Neuronal stem cell (in vitro differentiated cells): ENCODE data around the gene FAM210A.

Source experiments
- DNase-seq: peaks from one replicate; pipeline ENCODE4 v3.0.0-alpha.2; 2013; ENCODE audit warnings: low spot score
- H2AFZ ChIP-seq: one replicate; pipeline ENCODE4 v1.6.1; 2013; ENCODE audit warnings: mild to moderate bottlenecking, low read length, inconsistent platforms
- H2AK5ac ChIP-seq: 2 replicates; pipeline ENCODE4 v1.6.1; 2013; ENCODE audit warnings: low read depth, mild to moderate bottlenecking, inconsistent platforms, low read length, moderate library complexity, mixed read lengths
- H2BK120ac ChIP-seq: 2 replicates; pipeline ENCODE4 v1.6.1; 2013; ENCODE audit warnings: low read depth, mild to moderate bottlenecking, inconsistent platforms, low read length, moderate library complexity, mixed read lengths
- H2BK12ac ChIP-seq: one replicate; pipeline ENCODE4 v1.6.1; 2013; ENCODE audit warnings: low read length, inconsistent platforms
- H2BK15ac ChIP-seq: 2 replicates; pipeline ENCODE4 v1.6.1; 2013; ENCODE audit warnings: mild to moderate bottlenecking, low read length, inconsistent platforms, mixed read lengths
- H2BK5ac ChIP-seq: one replicate; pipeline ENCODE4 v1.6.1; 2013; ENCODE audit warnings: inconsistent platforms, mild to moderate bottlenecking, low read length, moderate library complexity
- H3K14ac ChIP-seq: one replicate; pipeline ENCODE4 v1.6.1; 2013; ENCODE audit warnings: low read length, inconsistent platforms
- H3K18ac ChIP-seq: 2 replicates; pipeline ENCODE4 v1.6.1; 2013; ENCODE audit warnings: low read length, inconsistent platforms
- H3K23ac ChIP-seq: 2 replicates; pipeline ENCODE4 v1.6.1; 2013; ENCODE audit warnings: low read depth, mild to moderate bottlenecking, mixed read lengths, low read length, inconsistent platforms; ENCODE audit not compliant: poor library complexity
- H3K27ac ChIP-seq: replicated peaks from 3 replicates; pipeline ENCODE4 v1.5.1; 2013; ENCODE audit warnings: low read length, inconsistent platforms
- H3K27me3 ChIP-seq, 3 experiments: 2 replicates each; pipeline ENCODE4 v1.6.1; 2013; ENCODE audit warnings: low read length in 3 of 3, mild to moderate bottlenecking in 2 of 3, inconsistent platforms in 1 of 3, low read depth in 1 of 3, mixed read lengths in 1 of 3, moderate library complexity in 1 of 3; ENCODE audit not compliant: control insufficient read depth in 3 of 3, insufficient read depth in 3 of 3
- H3K36me3 ChIP-seq, 2 donors: replicated peaks in 1 of 2; 2 replicates each; pipeline ENCODE4 v1.6.1; 2013; ENCODE audit warnings: low read length in 2 of 2; ENCODE audit not compliant: control insufficient read depth in 2 of 2, insufficient read depth in 2 of 2
- H3K4ac ChIP-seq: 2 replicates; pipeline ENCODE4 v1.6.1; 2013; ENCODE audit warnings: inconsistent platforms, mild to moderate bottlenecking, low read length, moderate library complexity
- H3K4me1 ChIP-seq, 2 donors: 1 replicate in 1 of 2; 2 replicates in 1 of 2; pipeline ENCODE4 v1.6.1; 2013; ENCODE audit warnings: low read length in 2 of 2, low read depth in 1 of 2; ENCODE audit not compliant: control insufficient read depth in 2 of 2, insufficient read depth in 1 of 2
- H3K4me2 ChIP-seq: one replicate; pipeline ENCODE4 v1.6.1; 2013; ENCODE audit warnings: mild to moderate bottlenecking, low read length, inconsistent platforms; ENCODE audit not compliant: insufficient read depth, poor library complexity, severe bottlenecking
- H3K4me3 ChIP-seq, 2 donors: 2 replicates each; pipeline ENCODE4 v1.5.1; 2013; ENCODE audit warnings: low read length in 2 of 2, mild to moderate bottlenecking in 2 of 2, inconsistent platforms in 1 of 2, moderate library complexity in 1 of 2
- H3K79me1 ChIP-seq: one replicate; pipeline ENCODE4 v1.6.1; 2013; ENCODE audit warnings: low read depth, mild to moderate bottlenecking, inconsistent platforms, low read length, moderate library complexity
- H3K9ac ChIP-seq: one replicate; pipeline ENCODE4 v1.6.1; 2013; ENCODE audit warnings: mild to moderate bottlenecking, low read depth, low read length, inconsistent platforms; ENCODE audit not compliant: poor library complexity
- H3K9me3 ChIP-seq, 2 donors: replicated peaks in 1 of 2; 2 replicates each; pipeline versions ENCODE3 to v1.6.1; 2013; ENCODE audit warnings: low read length in 2 of 2, mild to moderate bottlenecking in 2 of 2, inconsistent platforms in 1 of 2, low read depth in 1 of 2, mixed read lengths in 1 of 2, moderate library complexity in 1 of 2; ENCODE audit not compliant: control insufficient read depth in 2 of 2, insufficient read depth in 1 of 2
- H4K8ac ChIP-seq: one replicate; pipeline ENCODE4 v1.6.1; 2013; ENCODE audit warnings: low read depth, mild to moderate bottlenecking, inconsistent platforms, low read length, moderate library complexity
- H4K91ac ChIP-seq: one replicate; pipeline ENCODE4 v1.6.1; 2013; ENCODE audit warnings: low read length, low read depth, mild to moderate bottlenecking, inconsistent platforms; ENCODE audit not compliant: poor library complexity
- WGBS, 2 donors: extraction: QIAGEN DNeasy Blood & Tissue Kit; methylation state at CpG; one replicate each; pipeline ENCODE4 v1.1.7; 2013; ENCODE audit warnings: missing lambda C conversion rate in 2 of 2, mixed read lengths in 1 of 2; ENCODE audit not compliant: insufficient read length in 2 of 2, insufficient replicate concordance in 1 of 2; ENCODE audit errors: extremely low coverage in 2 of 2; 5-methylcytosine and 5-hydroxymethylcytosine counted together

Gene FAM210A

DNA sequence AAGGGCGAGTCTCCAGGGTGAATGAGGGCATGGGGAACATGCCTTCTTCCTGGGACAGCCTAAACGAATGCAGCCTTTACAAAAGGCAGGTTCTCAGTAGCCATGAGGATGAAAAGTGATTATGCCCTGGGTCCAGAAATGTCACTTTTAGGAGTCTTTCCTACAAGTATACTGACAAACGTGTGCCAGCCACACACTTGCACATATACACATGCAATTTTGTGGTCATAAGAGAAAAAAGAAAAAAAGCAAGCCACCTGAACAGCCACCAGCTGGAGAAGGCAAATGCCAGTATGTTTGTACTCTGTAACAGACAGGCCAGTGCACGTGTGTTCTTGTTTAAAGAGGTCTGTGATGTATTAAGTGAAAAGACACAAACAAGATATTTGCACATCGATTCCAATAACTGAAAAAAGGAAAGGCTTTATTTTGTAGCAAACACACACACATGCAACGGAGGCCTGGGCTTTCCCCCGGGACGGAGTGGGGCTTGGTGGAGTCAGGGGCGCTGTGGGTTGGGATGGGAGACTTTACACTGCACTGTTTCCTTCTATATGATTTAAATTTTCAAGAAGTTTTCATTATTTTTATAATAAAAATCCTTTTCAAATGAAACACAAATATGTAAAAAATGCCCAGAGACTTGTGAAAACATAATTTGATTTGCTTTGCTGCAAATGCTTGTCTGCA, 108.4 kb downstream of the FAM210A start:
- Histone ChIP-seq H2AK5ac (no peak overlapping the region), H3K9me3 (no peaks in the 10 kb centered on the region), H3K4me3 (no peak overlapping the region), H3K4me1 (peaks cover 0 to 8% of the 10 kb centered on the region in 2 donors), H3K14ac (no peak overlapping the region), H3K4ac (no peak overlapping the region), H4K8ac (no peak overlapping the region), H3K9ac (no peak overlapping the region), H2AFZ (no peak overlapping the region), H3K27me3 (peaks cover 0 to 37% (median 2%) of the 10 kb centered on the region in 3 experiments), H3K27ac (no peak overlapping the region), H2BK15ac (no peak overlapping the region), H2BK120ac (no peak overlapping the region), H3K79me1 (no peaks in the 10 kb centered on the region), H3K36me3 (no peaks in the 10 kb centered on the region), H2BK12ac (no peak overlapping the region), H3K4me2 (no peak overlapping the region), H2BK5ac (no peak overlapping the region), H3K23ac (no peak overlapping the region), H4K91ac (no peak overlapping the region), H3K18ac (no peak overlapping the region)
- WGBS, 2 donors, result no CpG with 5 or more reads among the region's 9 CpGs
- no peak for DNase-seq

- Histone ChIP-seq H2AFZ (no peak overlapping the region), H3K79me1 (no peaks in the 10 kb centered on the region), H3K27me3 (peaks cover 2 to 47% (median 14%) of the 10 kb centered on the region in 3 experiments), H4K91ac (no peak overlapping the region), H3K4me2 (no peak overlapping the region), H3K18ac (peak overlapping the region; percentile 44), H3K4me1 (peaks cover 3 to 14% of the 10 kb centered on the region in 2 donors), H4K8ac (no peak overlapping the region), H2AK5ac (peak overlapping the region; percentile 54), H3K9ac (no peak overlapping the region), H3K9me3 (no peaks in the 10 kb centered on the region), H3K4me3 (no peak overlapping the region), H3K36me3 (no peaks in the 10 kb centered on the region), H3K23ac (no peak overlapping the region), H2BK120ac (no peak overlapping the region), H3K14ac (no peak overlapping the region), H2BK15ac (no peak overlapping the region), H3K4ac (no peak overlapping the region), H2BK5ac (no peak overlapping the region), H3K27ac (no peak overlapping the region), H2BK12ac (no peak overlapping the region)
- DNase-seq, result no peak
- no CpG with 5 or more reads among the region's 15 CpGs for WGBS, 2 donors
Measured at GRCh38 chr18:13616525-13617035, 109.8 kb downstream of the FAM210A start.

GRCh38 chr18:13616041-13616440, 110.3 kb downstream of the FAM210A start:
- H3K27me3 ChIP-seq, result peaks cover 2 to 49% (median 20%) of the 10 kb centered on the region in 3 experiments
- no peak overlapping the region for H3K27ac ChIP-seq
- H3K9me3 ChIP-seq, result no peaks in the 10 kb centered on the region
- WGBS, 2 donors, result no CpG with 5 or more reads among the region's 5 CpGs
- H3K4me1 ChIP-seq, result peaks cover 8 to 18% of the 10 kb centered on the region in 2 donors
- H2BK15ac ChIP-seq, result no peak overlapping the region
- no peak overlapping the region for H3K4ac ChIP-seq
- H3K36me3 ChIP-seq, result no peaks in the 10 kb centered on the region
- no peak overlapping the region for H2BK120ac ChIP-seq
- H4K91ac ChIP-seq, result no peak overlapping the region
- H4K8ac ChIP-seq, result no peak overlapping the region
- no peak overlapping the region for H3K18ac ChIP-seq
- no peaks in the 10 kb centered on the region for H3K79me1 ChIP-seq
- no peak overlapping the region for H3K23ac ChIP-seq
- no peak overlapping the region for H2BK12ac ChIP-seq
- no peak overlapping the region for H3K4me2 ChIP-seq
- DNase-seq, result no peak
- no peak overlapping the region for H3K9ac ChIP-seq
- no peak overlapping the region for H2AFZ ChIP-seq
- no peak overlapping the region for H3K14ac ChIP-seq
- no peak overlapping the region for H2BK5ac ChIP-seq
- no peak overlapping the region for H3K4me3 ChIP-seq
- peak overlapping the region; percentile 54 for H2AK5ac ChIP-seq

- H2BK5ac ChIP-seq, result no peak overlapping the region
- H4K8ac ChIP-seq, result no peak overlapping the region
- H2BK120ac ChIP-seq, result no peak overlapping the region
- peaks cover 2 to 53% (median 25%) of the 10 kb centered on the region in 3 experiments for H3K27me3 ChIP-seq
- no peak overlapping the region for H2BK12ac ChIP-seq
- H3K23ac ChIP-seq, result no peak overlapping the region
- H4K91ac ChIP-seq, result no peak overlapping the region
- H3K9me3 ChIP-seq, result no peaks in the 10 kb centered on the region
- no peak overlapping the region for H3K14ac ChIP-seq
- no peak overlapping the region for H3K4me2 ChIP-seq
- H3K4ac ChIP-seq, result no peak overlapping the region
- WGBS, 2 donors, result no CpG with 5 or more reads among the region's 8 CpGs
- no peak overlapping the region for H3K18ac ChIP-seq
- peaks cover 14 to 16% of the 10 kb centered on the region in 2 donors for H3K4me1 ChIP-seq
- no peak overlapping the region for H2BK15ac ChIP-seq
- DNase-seq, result no peak
- H3K4me3 ChIP-seq, result no peak overlapping the region
- H3K36me3 ChIP-seq, result no peaks in the 10 kb centered on the region
- no peak overlapping the region for H2AFZ ChIP-seq
- no peak overlapping the region for H3K27ac ChIP-seq
- H3K79me1 ChIP-seq, result no peaks in the 10 kb centered on the region
- no peak overlapping the region for H2AK5ac ChIP-seq
- no peak overlapping the region for H3K9ac ChIP-seq
Measured at GRCh38 chr18:13615432-13615861, 110.9 kb downstream of the FAM210A start.
